Endothelial cell of umbilical vein (primary cell): Measurements from ENCODE around the gene FAM234B. TPM values are rescaled to one million over a fixed set of nuclear protein-coding genes. Genes with fewer than 3 reads are reported as not detected.

Experiments
- BruUV-seq: library from RNA; stranded (reverse); fragments of 400-500 nt; replicated peaks from 2 replicates; lab custom pipeline; 2021; lab: Mats Ljungman, UMichigan
- CTCF ChIA-PET: fragments of 300-600, 350-600 bp; sonication (Branson Sonifier 250); formaldehyde crosslinking; loops from one replicate; lab custom pipeline; 2021; ENCODE audit warnings: antibody characterized with exemption, inconsistent platforms; lab: Charles Lee
- POLR2A ChIA-PET: fragments of 300-600, 350-600 bp; sonication (Branson Sonifier 250); formaldehyde crosslinking; loops from one replicate; lab custom pipeline; 2021; ENCODE audit warnings: antibody characterized with exemption, inconsistent platforms; lab: Charles Lee
- DNase-seq: peaks from one replicate; pipeline ENCODE4 v3.0.0-alpha.2; 2011; ENCODE audit warnings: low read depth, low spot score
- FAIRE-seq: peaks from 2 replicates; lab custom pipeline; 2011; peaks lifted over from hg19 to GRCh38; lab: Jason Lieb, UNC
- H2AFZ ChIP-seq: 2 replicates; pipeline ENCODE4 v1.6.0; 2012; ENCODE audit warnings: low read depth, low read length, control low read depth, inconsistent platforms
- H3K27ac ChIP-seq: 2 replicates; pipeline ENCODE4 v1.5.1; 2011; ENCODE audit warnings: low read depth, mild to moderate bottlenecking, control low read depth, low read length, moderate library complexity; ENCODE audit not compliant: insufficient read depth
- H3K27me3 ChIP-seq, 2 experiments: 2 replicates each; pipeline versions ENCODE4 v1.6.0 to v1.6.1; 2011; ENCODE audit warnings: low read length in 2 of 2, mixed read lengths in 1 of 2; ENCODE audit not compliant: control insufficient read depth in 2 of 2, insufficient read depth in 2 of 2
- H3K36me3 ChIP-seq, 2 experiments: 2 replicates in 1 of 2; 3 replicates in 1 of 2; pipeline ENCODE4 v1.5.1; 2011; ENCODE audit warnings: low read length in 2 of 2, mild to moderate bottlenecking in 1 of 2, moderate library complexity in 1 of 2; ENCODE audit not compliant: control insufficient read depth in 2 of 2, insufficient read depth in 2 of 2; ENCODE audit errors: extremely low read depth in 1 of 2
- H3K4me1 ChIP-seq: 3 replicates; pipeline ENCODE4 v1.5.1; 2011; ENCODE audit warnings: mild to moderate bottlenecking, low read length; ENCODE audit not compliant: control insufficient read depth, insufficient read depth; ENCODE audit errors: extremely low read depth
- H3K4me2 ChIP-seq: 2 replicates; pipeline ENCODE4 v1.6.1; 2011; ENCODE audit warnings: low read length, control low read depth, mixed read lengths; ENCODE audit not compliant: insufficient read depth
- H3K4me3 ChIP-seq, 3 experiments: fragments of 200-600 bp in 1 of 3; sonication (generic), shearing (Covaris generic) in 1 of 3; replicated peaks in 1 of 3; 2 replicates each; pipeline ENCODE4 v1.5.1; 2011 to 2016; ENCODE audit warnings: control low read depth in 3 of 3, low read length in 3 of 3, mild to moderate bottlenecking in 2 of 3, inconsistent platforms in 1 of 3, low read depth in 1 of 3, moderate library complexity in 1 of 3; ENCODE audit not compliant: insufficient read depth in 1 of 3
- H3K79me2 ChIP-seq: 2 replicates; pipeline ENCODE4 v1.6.0; 2012; ENCODE audit warnings: low read length, inconsistent platforms; ENCODE audit not compliant: control insufficient read depth, insufficient read depth
- H3K9ac ChIP-seq: replicated peaks from 2 replicates; pipeline ENCODE3; 2011; ENCODE audit warnings: low read length, control low read depth; ENCODE audit not compliant: insufficient read depth; ENCODE audit errors: extremely low read depth
- H3K9me1 ChIP-seq: replicated peaks from 3 replicates; pipeline ENCODE4 v1.6.0; 2011; ENCODE audit warnings: mild to moderate bottlenecking, low read length; ENCODE audit not compliant: control insufficient read depth, insufficient read depth; ENCODE audit errors: extremely low read depth
- H3K9me3 ChIP-seq: replicated peaks from 2 replicates; pipeline ENCODE4 v1.5.1; 2012; ENCODE audit warnings: low read length, inconsistent platforms; ENCODE audit not compliant: control insufficient read depth, insufficient read depth
- H4K20me1 ChIP-seq: replicated peaks from 2 replicates; pipeline ENCODE3; 2011; ENCODE audit warnings: mild to moderate bottlenecking, low read length; ENCODE audit not compliant: control insufficient read depth, insufficient read depth; ENCODE audit errors: extremely low read depth
- CTCF ChIP-seq, 2 donors: IDR thresholded peaks; 1 replicate in 1 of 2; 2 replicates in 1 of 2; pipeline ENCODE4 v1.5.1; 2011; ENCODE audit warnings: low read length in 2 of 2, mild to moderate bottlenecking in 2 of 2, moderate library complexity in 2 of 2, control low read depth in 1 of 2, inconsistent platforms in 1 of 2, low read depth in 1 of 2; ENCODE audit not compliant: insufficient read depth in 1 of 2; ENCODE audit errors: extremely low read depth in 1 of 2
- EZH2 ChIP-seq: IDR thresholded peaks from 2 replicates; pipeline ENCODE4 v1.6.1; 2012; ENCODE audit warnings: borderline replicate concordance, low read depth, mild to moderate bottlenecking, moderate library complexity, low read length, inconsistent platforms; ENCODE audit not compliant: severe bottlenecking
- FOS ChIP-seq: IDR thresholded peaks from 2 replicates; pipeline ENCODE4 v1.6.1; 2011; ENCODE audit warnings: mild to moderate bottlenecking, low read length, moderate library complexity, borderline replicate concordance; ENCODE audit not compliant: insufficient read depth
- GATA2 ChIP-seq: IDR thresholded peaks from 2 replicates; pipeline ENCODE4 v1.7.0; 2011; ENCODE audit warnings: low read depth, mild to moderate bottlenecking, moderate library complexity, mixed read lengths, low read length; ENCODE audit not compliant: insufficient read length, insufficient read depth
- JUN ChIP-seq: IDR thresholded peaks from 2 replicates; pipeline ENCODE4 v1.6.1; 2011; ENCODE audit warnings: borderline replicate concordance, low read depth; ENCODE audit not compliant: insufficient read length, insufficient read depth
- MAX ChIP-seq: IDR thresholded peaks from 2 replicates; pipeline ENCODE4 v1.6.1; 2011; ENCODE audit not compliant: insufficient read depth, insufficient read length
- MYC ChIP-seq: IDR thresholded peaks from one replicate; pipeline ENCODE4 v1.6.1; 2011; ENCODE audit warnings: mild to moderate bottlenecking, low read depth, low read length
- POLR2A ChIP-seq: IDR thresholded peaks from 2 replicates; pipeline ENCODE4 v1.6.1; 2012; ENCODE audit warnings: low read depth, mild to moderate bottlenecking, control low read depth, low read length
- POLR2AphosphoS5 ChIP-seq: IDR thresholded peaks from 2 replicates; pipeline ENCODE4 v1.6.1; 2012; ENCODE audit warnings: low read depth, mild to moderate bottlenecking, control low read depth, low read length, moderate library complexity; ENCODE audit not compliant: insufficient read depth
- dilution Hi-C: fragments of 300-500 bp; cut with MboI; formaldehyde crosslinking; loops from one replicate; pipeline ENCODE4 v1.15.0; 2019; ENCODE audit warnings: low sequenced_read_pairs; ENCODE audit not compliant: extremely low pct_ligation_motif_present
- intact Hi-C: fragments of 100-400 bp; cut with micrococcal nuclease; formaldehyde crosslinking; loops from one replicate; pipeline ENCODE4 v1.10.0; 2022
- polyA plus RNA-seq, 4 experiments: library from polyadenylated mRNA; depleted of rRNA in 3 of 4; stranded (reverse) in 3 of 4; unstranded in 1 of 4; fragments of >200 nt; gene quantifications; 2 replicates each; pipeline versions ENCODE4 v1.2.1 to v1.2.3, GENCODE V29; 2011 to 2012; ENCODE audit warnings: missing spikeins in 1 of 4
- total RNA-seq: library from RNA; stranded (reverse); gene quantifications from 2 replicates; pipeline ENCODE4 v1.2.3, GENCODE V29; 2021

The FAM234B gene
- total and polyA plus RNA-seq, 2 donors (not counting 3 experiments of a cell fraction or from before 2014, with no cell fraction given), result 4.9 to 13.2 TPM

- H3K4me1 ChIP-seq, result peaks cover 14% of the 10 kb centered on the region
- no TSS peak for BruUV-seq
- H3K4me3 ChIP-seq, result no peak overlapping the region
- POLR2A ChIA-PET, result no interaction called here
- H3K4me2 ChIP-seq, result no peak overlapping the region
- no peaks in the 10 kb centered on the region for H3K9me3 ChIP-seq
- H3K9ac ChIP-seq, result no peak overlapping the region
- DNase-seq, result no peak
- H3K9me1 ChIP-seq, result no peaks in the 10 kb centered on the region
- H4K20me1 ChIP-seq, result no peaks in the 10 kb centered on the region
- H3K36me3 ChIP-seq, result no peaks in the 10 kb centered on the region
- no peak for FAIRE-seq
- CTCF ChIA-PET, result no interaction called here
- dilution Hi-C loops (no loop called here), intact Hi-C loops (no loop called here)
- no peak overlapping the region for H3K27ac ChIP-seq
- H2AFZ ChIP-seq, result no peak overlapping the region
- no peaks in the 10 kb centered on the region for H3K79me2 ChIP-seq
- no peaks in the 10 kb centered on the region for H3K27me3 ChIP-seq
- TF ChIP-seq GATA2, result no peak
- no peak for TF ChIP-seq MYC
- TF ChIP-seq JUN, result no peak
- TF ChIP-seq EZH2, result no peak
- no peak for TF ChIP-seq POLR2AphosphoS5
- TF ChIP-seq MAX, result no peak
- no peak for TF ChIP-seq POLR2A
- TF ChIP-seq FOS, result no peak
- no peak for TF ChIP-seq CTCF (IDR thresholded peaks at IDR 0.05; ENCODE audit: extremely low read depth in 1 of 2, insufficient read depth in 1 of 2, low read depth in 1 of 2, low read length in 2 of 2)
Measured at GRCh38 chr12:13004361-13004760, 39.8 kb upstream of the FAM234B start.
